ENCODE results near the gene MRPS18A. TPM values are rescaled to one million over a fixed set of nuclear protein-coding genes. Genes with fewer than 3 reads are reported as not detected.

MRPS18A gene
- total and polyA plus RNA-seq, 2 experiments from 2014 or later: 46.1 to 71.1 TPM

DNA sequence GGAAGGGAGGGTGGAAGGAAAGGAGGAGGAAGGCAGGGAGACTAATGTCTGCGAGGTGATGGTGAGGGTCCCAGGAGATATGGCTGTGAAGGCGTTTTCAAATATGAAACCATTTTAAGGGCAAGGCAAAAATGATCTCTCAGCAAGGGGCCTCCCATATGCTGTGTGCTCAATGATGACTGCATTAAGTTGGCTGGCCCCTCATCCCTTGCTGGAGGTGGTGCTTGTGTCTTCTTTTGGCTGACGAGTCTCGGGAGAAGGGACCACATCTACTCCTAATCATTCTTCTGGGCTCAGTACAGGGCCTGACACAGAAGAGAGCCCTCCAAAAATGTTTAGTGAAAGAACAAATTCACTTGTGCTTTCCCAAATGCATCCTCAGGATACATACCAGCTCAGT, 23.0 kb upstream of the MRPS18A start:
- Histone ChIP-seq H3K9me3 (ENCODE audit: low read depth) (no peaks in the 10 kb centered on the region), H3K27ac (no peak overlapping the region), H3K9me2 (replicated peaks; ENCODE audit: insufficient read depth) (no peaks in the 10 kb centered on the region), H3K4me3 (no peak overlapping the region), H3K4me2 (no peak overlapping the region), H3K27me3 (no peaks in the 10 kb centered on the region), H3K4me1 (ENCODE audit: insufficient read depth) (peaks cover 42% of the 10 kb centered on the region), H3K36me3 (replicated peaks; ENCODE audit: insufficient read depth, low read depth) (no peaks in the 10 kb centered on the region), H2AFZ (no peak overlapping the region), H3K79me2 (no peaks in the 10 kb centered on the region), H4K20me1 (ENCODE audit: insufficient read depth, poor library complexity, severe bottlenecking) (no peaks in the 10 kb centered on the region)
- 81% methylated on average over 4 of the region's 4 CpGs for WGBS (ENCODE audit: low lambda C conversion rate, missing lambda C conversion rate)
- DNase-seq (ENCODE audit: low spot score): no peak
- TF ChIP-seq, protein P1, sequence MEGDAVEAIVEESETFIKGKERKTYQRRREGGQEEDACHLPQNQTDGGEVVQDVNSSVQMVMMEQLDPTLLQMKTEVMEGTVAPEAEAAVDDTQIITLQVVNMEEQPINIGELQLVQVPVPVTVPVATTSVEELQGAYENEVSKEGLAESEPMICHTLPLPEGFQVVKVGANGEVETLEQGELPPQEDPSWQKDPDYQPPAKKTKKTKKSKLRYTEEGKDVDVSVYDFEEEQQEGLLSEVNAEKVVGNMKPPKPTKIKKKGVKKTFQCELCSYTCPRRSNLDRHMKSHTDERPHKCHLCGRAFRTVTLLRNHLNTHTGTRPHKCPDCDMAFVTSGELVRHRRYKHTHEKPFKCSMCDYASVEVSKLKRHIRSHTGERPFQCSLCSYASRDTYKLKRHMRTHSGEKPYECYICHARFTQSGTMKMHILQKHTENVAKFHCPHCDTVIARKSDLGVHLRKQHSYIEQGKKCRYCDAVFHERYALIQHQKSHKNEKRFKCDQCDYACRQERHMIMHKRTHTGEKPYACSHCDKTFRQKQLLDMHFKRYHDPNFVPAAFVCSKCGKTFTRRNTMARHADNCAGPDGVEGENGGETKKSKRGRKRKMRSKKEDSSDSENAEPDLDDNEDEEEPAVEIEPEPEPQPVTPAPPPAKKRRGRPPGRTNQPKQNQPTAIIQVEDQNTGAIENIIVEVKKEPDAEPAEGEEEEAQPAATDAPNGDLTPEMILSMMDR (IDR thresholded peaks at IDR 0.05; ENCODE audit: poor library complexity): no peak
- no peak for TF ChIP-seq EZH2 (IDR thresholded peaks at IDR 0.05; ENCODE audit: borderline replicate concordance)
- no peak for TF ChIP-seq EZH2phosphoT487 (IDR thresholded peaks at IDR 0.05; ENCODE audit: low read depth, severe bottlenecking, unreplicated experiment)

DNA sequence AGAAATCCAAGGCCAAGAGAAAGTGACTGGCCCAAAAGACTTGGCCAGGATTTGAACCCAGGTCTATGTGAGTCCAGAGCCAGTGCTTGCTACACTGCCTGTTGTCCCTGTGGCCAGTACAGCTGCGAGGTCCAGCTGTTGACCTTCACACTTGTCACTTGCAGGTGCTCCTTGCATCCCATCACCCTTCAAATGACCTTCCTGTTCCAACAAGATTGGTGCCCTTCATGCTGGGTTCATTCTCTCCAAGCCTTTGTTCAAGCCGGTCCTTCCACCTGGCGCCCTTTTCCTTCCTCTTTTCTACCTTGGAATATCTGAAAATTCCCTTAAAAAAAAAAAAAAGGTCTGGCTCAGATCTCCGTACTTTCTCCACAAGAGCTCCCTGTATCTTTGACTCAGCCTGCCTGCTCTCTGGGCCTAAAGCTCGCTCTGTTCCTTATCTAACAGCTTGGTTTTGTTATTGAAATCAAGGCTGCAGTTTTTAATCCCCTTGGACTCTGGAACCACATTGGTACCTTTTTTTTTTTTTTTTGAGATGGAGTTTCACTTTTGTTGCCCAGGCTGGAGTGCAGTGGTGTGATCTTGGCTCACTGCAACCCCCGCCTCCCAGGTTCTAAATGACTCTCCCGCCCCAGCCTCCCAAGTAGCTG, 22.2 kb upstream of the MRPS18A start:
- Histone ChIP-seq H2AFZ (no peak overlapping the region), H3K4me2 (peak overlapping the region; percentile 30), H3K27me3 (no peaks in the 10 kb centered on the region), H3K9me2 (replicated peaks; ENCODE audit: insufficient read depth) (no peaks in the 10 kb centered on the region), H3K9me3 (ENCODE audit: low read depth) (no peaks in the 10 kb centered on the region), H4K20me1 (ENCODE audit: insufficient read depth, poor library complexity, severe bottlenecking) (no peaks in the 10 kb centered on the region), H3K79me2 (no peaks in the 10 kb centered on the region), H3K27ac (peak overlapping the region; percentile 77), H3K36me3 (replicated peaks; ENCODE audit: insufficient read depth, low read depth) (no peaks in the 10 kb centered on the region), H3K4me3 (no peak overlapping the region), H3K4me1 (ENCODE audit: insufficient read depth) (peaks cover 42% of the 10 kb centered on the region)
- 74% methylated on average over 7 of the region's 7 CpGs for WGBS (ENCODE audit: low lambda C conversion rate, missing lambda C conversion rate)
- no peak for TF ChIP-seq EZH2phosphoT487 (IDR thresholded peaks at IDR 0.05; ENCODE audit: low read depth, severe bottlenecking, unreplicated experiment)
- no peak for TF ChIP-seq EZH2 (IDR thresholded peaks at IDR 0.05; ENCODE audit: borderline replicate concordance)
- TF ChIP-seq, protein P1 (IDR thresholded peaks at IDR 0.05; ENCODE audit: poor library complexity): no peak
- peak; percentile 46 for DNase-seq (ENCODE audit: low spot score)

DNA sequence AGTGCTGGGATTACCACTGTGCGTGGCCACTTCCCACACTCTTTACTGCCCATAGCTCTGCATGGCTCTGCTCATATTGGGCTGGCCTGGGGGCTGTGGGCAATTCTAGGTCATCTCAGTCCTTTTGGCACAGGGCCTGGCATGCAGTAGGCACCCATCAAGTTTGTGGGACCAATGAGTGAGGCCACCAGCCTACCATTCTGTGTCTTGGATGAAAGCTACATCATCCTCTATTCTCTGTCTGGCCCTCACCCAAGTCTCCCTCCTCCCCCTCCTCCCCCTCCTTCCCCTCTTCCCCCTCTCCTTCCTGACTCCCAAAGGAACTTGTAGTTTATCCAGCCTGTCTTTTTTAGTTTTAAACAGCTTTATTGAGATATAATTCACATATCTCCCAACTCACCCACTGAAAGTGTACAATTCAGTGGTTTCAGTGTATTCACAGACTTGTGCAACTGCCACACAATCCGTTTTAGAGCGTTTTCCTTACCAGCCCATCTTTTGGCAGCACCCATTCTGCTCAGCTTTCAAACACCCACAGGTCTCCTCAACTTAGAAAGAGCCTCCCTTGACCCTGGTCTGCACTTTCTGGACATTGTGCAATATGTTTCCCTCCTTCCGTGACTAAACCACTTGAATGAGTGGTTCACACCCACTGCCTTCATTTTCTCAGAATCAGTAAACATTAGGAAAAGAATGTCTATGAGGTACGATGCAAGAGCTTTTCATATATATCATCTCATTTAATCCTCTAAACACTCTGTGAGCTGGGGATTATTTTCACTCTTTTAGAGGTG, 21.5 kb upstream of the MRPS18A start:
- Histone ChIP-seq H3K27me3 (no peaks in the 10 kb centered on the region), H3K4me1 (ENCODE audit: insufficient read depth) (peaks cover 46% of the 10 kb centered on the region), H3K27ac (peak overlapping the region; percentile 77), H2AFZ (no peak overlapping the region), H4K20me1 (ENCODE audit: insufficient read depth, poor library complexity, severe bottlenecking) (no peaks in the 10 kb centered on the region), H3K79me2 (no peaks in the 10 kb centered on the region), H3K36me3 (replicated peaks; ENCODE audit: insufficient read depth, low read depth) (no peaks in the 10 kb centered on the region), H3K9me3 (ENCODE audit: low read depth) (no peaks in the 10 kb centered on the region), H3K4me3 (no peak overlapping the region), H3K9me2 (replicated peaks; ENCODE audit: insufficient read depth) (no peaks in the 10 kb centered on the region), H3K4me2 (peak overlapping the region; percentile 30)
- DNase-seq (ENCODE audit: low spot score): peak; percentile 49
- TF ChIP-seq EZH2 (IDR thresholded peaks at IDR 0.05; ENCODE audit: borderline replicate concordance) (no peak), EZH2phosphoT487 (IDR thresholded peaks at IDR 0.05; ENCODE audit: low read depth, severe bottlenecking, unreplicated experiment) (no peak)
- TF ChIP-seq, protein P1 (IDR thresholded peaks at IDR 0.05; ENCODE audit: poor library complexity): no peak
- 64% methylated on average over 5 of the region's 5 CpGs for WGBS (ENCODE audit: low lambda C conversion rate, missing lambda C conversion rate)
